Liver (tissue), 3 donors: Measurements from ENCODE around the gene ZNF8.

ENCODE experiments used
- RAD21 ChIP-seq, 2 donors: IDR thresholded peaks; 2 replicates each; pipeline ENCODE4 v1.6.1; 2016; ENCODE audit warnings: antibody characterized with exemption in 2 of 2, mild to moderate bottlenecking in 2 of 2
- SP1 ChIP-seq: IDR thresholded peaks from 2 replicates; pipeline ENCODE4 v1.6.1; 2018; ENCODE audit warnings: antibody characterized with exemption, mild to moderate bottlenecking
- TAF1 ChIP-seq: conservative IDR thresholded peaks from 2 replicates; pipeline ENCODE4 v1.6.1; 2016; ENCODE audit warnings: antibody characterized with exemption, mild to moderate bottlenecking
- TF ChIP-seq, protein P1 (sequence below): IDR thresholded peaks from 2 replicates; pipeline ENCODE4 v1.6.1; 2016; ENCODE audit warnings: antibody characterized with exemption
- TF ChIP-seq, protein P2 (sequence below): IDR thresholded peaks from 2 replicates; pipeline ENCODE4 v1.6.1; 2016; ENCODE audit warnings: antibody characterized with exemption, mild to moderate bottlenecking
- TF ChIP-seq, protein P3 (sequence below): IDR thresholded peaks from 2 replicates; pipeline ENCODE4 v1.6.1; 2016; ENCODE audit warnings: antibody characterized with exemption
- TF ChIP-seq, protein P4 (sequence below): fragments of 150-350 bp; IDR thresholded peaks from 2 replicates; pipeline ENCODE4 v1.5.1; 2017; ENCODE audit warnings: improper control_type of control experiment, low read depth, low read length; ENCODE audit not compliant: missing input control
- TF ChIP-seq, protein P5 (sequence below): IDR thresholded peaks from 2 replicates; pipeline ENCODE4 v1.6.1; 2016; ENCODE audit warnings: antibody characterized with exemption
- donor health status: healthy.
- donor health status: healthy.

DNA sequence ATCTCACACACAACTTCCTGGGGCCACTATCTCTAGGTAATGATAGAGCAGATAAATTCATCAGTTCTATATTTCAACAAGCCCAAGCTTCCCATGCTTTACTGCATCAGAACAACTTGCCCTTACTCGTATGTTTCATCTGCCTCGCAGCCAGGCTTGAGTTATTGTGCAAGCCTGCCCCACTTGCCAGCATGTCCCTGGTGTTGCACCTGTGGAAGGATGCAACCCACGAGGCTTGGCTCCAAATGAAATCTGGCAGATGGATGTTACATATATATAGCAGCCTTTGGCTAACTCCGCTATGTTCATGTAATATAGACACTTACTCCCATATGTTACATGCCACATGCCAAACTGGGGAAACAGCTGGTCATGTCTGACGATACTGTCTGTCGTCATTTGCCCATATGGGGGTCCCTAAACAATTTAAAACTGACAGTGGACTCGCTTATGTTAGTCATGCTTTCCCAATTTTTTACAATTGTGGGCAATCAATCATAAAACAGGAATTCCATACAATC, 32.6 kb downstream of the ZNF8 start:
- TF ChIP-seq, protein P1, sequence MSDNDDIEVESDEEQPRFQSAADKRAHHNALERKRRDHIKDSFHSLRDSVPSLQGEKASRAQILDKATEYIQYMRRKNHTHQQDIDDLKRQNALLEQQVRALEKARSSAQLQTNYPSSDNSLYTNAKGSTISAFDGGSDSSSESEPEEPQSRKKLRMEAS = no peak
- TF ChIP-seq, protein P2, sequence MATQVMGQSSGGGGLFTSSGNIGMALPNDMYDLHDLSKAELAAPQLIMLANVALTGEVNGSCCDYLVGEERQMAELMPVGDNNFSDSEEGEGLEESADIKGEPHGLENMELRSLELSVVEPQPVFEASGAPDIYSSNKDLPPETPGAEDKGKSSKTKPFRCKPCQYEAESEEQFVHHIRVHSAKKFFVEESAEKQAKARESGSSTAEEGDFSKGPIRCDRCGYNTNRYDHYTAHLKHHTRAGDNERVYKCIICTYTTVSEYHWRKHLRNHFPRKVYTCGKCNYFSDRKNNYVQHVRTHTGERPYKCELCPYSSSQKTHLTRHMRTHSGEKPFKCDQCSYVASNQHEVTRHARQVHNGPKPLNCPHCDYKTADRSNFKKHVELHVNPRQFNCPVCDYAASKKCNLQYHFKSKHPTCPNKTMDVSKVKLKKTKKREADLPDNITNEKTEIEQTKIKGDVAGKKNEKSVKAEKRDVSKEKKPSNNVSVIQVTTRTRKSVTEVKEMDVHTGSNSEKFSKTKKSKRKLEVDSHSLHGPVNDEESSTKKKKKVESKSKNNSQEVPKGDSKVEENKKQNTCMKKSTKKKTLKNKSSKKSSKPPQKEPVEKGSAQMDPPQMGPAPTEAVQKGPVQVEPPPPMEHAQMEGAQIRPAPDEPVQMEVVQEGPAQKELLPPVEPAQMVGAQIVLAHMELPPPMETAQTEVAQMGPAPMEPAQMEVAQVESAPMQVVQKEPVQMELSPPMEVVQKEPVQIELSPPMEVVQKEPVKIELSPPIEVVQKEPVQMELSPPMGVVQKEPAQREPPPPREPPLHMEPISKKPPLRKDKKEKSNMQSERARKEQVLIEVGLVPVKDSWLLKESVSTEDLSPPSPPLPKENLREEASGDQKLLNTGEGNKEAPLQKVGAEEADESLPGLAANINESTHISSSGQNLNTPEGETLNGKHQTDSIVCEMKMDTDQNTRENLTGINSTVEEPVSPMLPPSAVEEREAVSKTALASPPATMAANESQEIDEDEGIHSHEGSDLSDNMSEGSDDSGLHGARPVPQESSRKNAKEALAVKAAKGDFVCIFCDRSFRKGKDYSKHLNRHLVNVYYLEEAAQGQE = no peak
- TF ChIP-seq, protein P3, sequence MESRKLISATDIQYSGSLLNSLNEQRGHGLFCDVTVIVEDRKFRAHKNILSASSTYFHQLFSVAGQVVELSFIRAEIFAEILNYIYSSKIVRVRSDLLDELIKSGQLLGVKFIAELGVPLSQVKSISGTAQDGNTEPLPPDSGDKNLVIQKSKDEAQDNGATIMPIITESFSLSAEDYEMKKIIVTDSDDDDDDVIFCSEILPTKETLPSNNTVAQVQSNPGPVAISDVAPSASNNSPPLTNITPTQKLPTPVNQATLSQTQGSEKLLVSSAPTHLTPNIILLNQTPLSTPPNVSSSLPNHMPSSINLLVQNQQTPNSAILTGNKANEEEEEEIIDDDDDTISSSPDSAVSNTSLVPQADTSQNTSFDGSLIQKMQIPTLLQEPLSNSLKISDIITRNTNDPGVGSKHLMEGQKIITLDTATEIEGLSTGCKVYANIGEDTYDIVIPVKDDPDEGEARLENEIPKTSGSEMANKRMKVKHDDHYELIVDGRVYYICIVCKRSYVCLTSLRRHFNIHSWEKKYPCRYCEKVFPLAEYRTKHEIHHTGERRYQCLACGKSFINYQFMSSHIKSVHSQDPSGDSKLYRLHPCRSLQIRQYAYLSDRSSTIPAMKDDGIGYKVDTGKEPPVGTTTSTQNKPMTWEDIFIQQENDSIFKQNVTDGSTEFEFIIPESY = no peak
- TF ChIP-seq, protein P4, sequence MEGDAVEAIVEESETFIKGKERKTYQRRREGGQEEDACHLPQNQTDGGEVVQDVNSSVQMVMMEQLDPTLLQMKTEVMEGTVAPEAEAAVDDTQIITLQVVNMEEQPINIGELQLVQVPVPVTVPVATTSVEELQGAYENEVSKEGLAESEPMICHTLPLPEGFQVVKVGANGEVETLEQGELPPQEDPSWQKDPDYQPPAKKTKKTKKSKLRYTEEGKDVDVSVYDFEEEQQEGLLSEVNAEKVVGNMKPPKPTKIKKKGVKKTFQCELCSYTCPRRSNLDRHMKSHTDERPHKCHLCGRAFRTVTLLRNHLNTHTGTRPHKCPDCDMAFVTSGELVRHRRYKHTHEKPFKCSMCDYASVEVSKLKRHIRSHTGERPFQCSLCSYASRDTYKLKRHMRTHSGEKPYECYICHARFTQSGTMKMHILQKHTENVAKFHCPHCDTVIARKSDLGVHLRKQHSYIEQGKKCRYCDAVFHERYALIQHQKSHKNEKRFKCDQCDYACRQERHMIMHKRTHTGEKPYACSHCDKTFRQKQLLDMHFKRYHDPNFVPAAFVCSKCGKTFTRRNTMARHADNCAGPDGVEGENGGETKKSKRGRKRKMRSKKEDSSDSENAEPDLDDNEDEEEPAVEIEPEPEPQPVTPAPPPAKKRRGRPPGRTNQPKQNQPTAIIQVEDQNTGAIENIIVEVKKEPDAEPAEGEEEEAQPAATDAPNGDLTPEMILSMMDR = no peak
- TF ChIP-seq RAD21 (IDR thresholded peaks at IDR 0.05) = no peak
- no peak for TF ChIP-seq TAF1
- TF ChIP-seq, protein P5, sequence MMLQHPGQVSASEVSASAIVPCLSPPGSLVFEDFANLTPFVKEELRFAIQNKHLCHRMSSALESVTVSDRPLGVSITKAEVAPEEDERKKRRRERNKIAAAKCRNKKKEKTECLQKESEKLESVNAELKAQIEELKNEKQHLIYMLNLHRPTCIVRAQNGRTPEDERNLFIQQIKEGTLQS = no peak
- no peak for TF ChIP-seq SP1
